Liver (tissue), 9 donors: ENCODE measurements around the gene LRMDA. TPM values are rescaled to one million over a fixed set of nuclear protein-coding genes. Genes with fewer than 3 reads are reported as not detected.

Experiments
- DNase-seq: peaks from one replicate; pipeline ENCODE4 v3.0.0-alpha.2; 2017; ENCODE audit warnings: low spot score
- H3K27ac ChIP-seq, 2 donors: one replicate each; pipeline ENCODE4 v1.7.0; 2013; ENCODE audit warnings: inconsistent platforms in 2 of 2, low read length in 2 of 2, control low read depth in 1 of 2, low read depth in 1 of 2, mild to moderate bottlenecking in 1 of 2
- H3K27me3 ChIP-seq, 4 donors: one replicate each; pipeline versions ENCODE4 v1.6.1 to v1.7.0; 2013; ENCODE audit warnings: low read length in 3 of 4, inconsistent platforms in 1 of 4, mild to moderate bottlenecking in 1 of 4, moderate library complexity in 1 of 4; ENCODE audit not compliant: control insufficient read depth in 4 of 4, insufficient read depth in 4 of 4
- H3K36me3 ChIP-seq, 4 donors: one replicate each; pipeline versions ENCODE4 v1.6.1 to v1.7.0; 2013; ENCODE audit warnings: low read length in 3 of 4, mild to moderate bottlenecking in 3 of 4, low read depth in 1 of 4, moderate library complexity in 1 of 4; ENCODE audit not compliant: control insufficient read depth in 4 of 4, insufficient read depth in 3 of 4
- H3K4me1 ChIP-seq, 4 donors: one replicate each; pipeline versions ENCODE4 v1.6.1 to v1.7.0; 2013; ENCODE audit warnings: low read length in 3 of 4, mild to moderate bottlenecking in 3 of 4, moderate library complexity in 1 of 4; ENCODE audit not compliant: control insufficient read depth in 4 of 4, insufficient read depth in 4 of 4
- H3K4me3 ChIP-seq, 3 donors: one replicate each; pipeline versions ENCODE4 v1.6.1 to v1.7.0; 2013; ENCODE audit warnings: low read length in 3 of 3, control low read depth in 1 of 3, low read depth in 1 of 3, mild to moderate bottlenecking in 1 of 3
- H3K9ac ChIP-seq, 2 donors: one replicate each; pipeline ENCODE4 v1.7.0; 2013; ENCODE audit warnings: low read length in 2 of 2, mild to moderate bottlenecking in 2 of 2, moderate library complexity in 2 of 2, control low read depth in 1 of 2, low read depth in 1 of 2
- H3K9me3 ChIP-seq, 4 donors: one replicate each; pipeline versions ENCODE4 v1.6.1 to v1.7.0; 2013; ENCODE audit warnings: low read length in 3 of 4; ENCODE audit not compliant: control insufficient read depth in 4 of 4
- FOXA1 ChIP-seq: IDR thresholded peaks from 2 replicates; pipeline ENCODE4 v1.6.1; 2016; ENCODE audit warnings: antibody characterized with exemption
- FOXA2 ChIP-seq: IDR thresholded peaks from 2 replicates; pipeline ENCODE4 v1.6.1; 2016; ENCODE audit warnings: antibody characterized with exemption
- GABPA ChIP-seq, 2 donors: IDR thresholded peaks in 1 of 2; conservative IDR thresholded peaks in 1 of 2; 2 replicates each; pipeline ENCODE4 v1.6.1; 2016; ENCODE audit warnings: antibody characterized with exemption in 2 of 2, mild to moderate bottlenecking in 1 of 2, moderate library complexity in 1 of 2
- HNF4A ChIP-seq, 2 donors: conservative IDR thresholded peaks; 2 replicates each; pipeline ENCODE4 v1.6.1; 2016; ENCODE audit warnings: antibody characterized with exemption in 2 of 2, mild to moderate bottlenecking in 2 of 2
- HNF4G ChIP-seq: IDR thresholded peaks from 2 replicates; pipeline ENCODE4 v1.6.1; 2016; ENCODE audit warnings: antibody characterized with exemption
- JUND ChIP-seq, 2 donors: IDR thresholded peaks; 2 replicates each; pipeline ENCODE4 v1.6.1; 2016; ENCODE audit warnings: antibody characterized with exemption in 2 of 2
- NR2F2 ChIP-seq: IDR thresholded peaks from 2 replicates; pipeline ENCODE4 v1.6.1; 2016; ENCODE audit warnings: antibody characterized with exemption
- RAD21 ChIP-seq, 2 donors: IDR thresholded peaks; 2 replicates each; pipeline ENCODE4 v1.6.1; 2016; ENCODE audit warnings: antibody characterized with exemption in 2 of 2, mild to moderate bottlenecking in 2 of 2
- RXRA ChIP-seq, 2 donors: IDR thresholded peaks; 2 replicates each; pipeline ENCODE4 v1.6.1; 2017 to 2018; ENCODE audit warnings: antibody characterized with exemption in 2 of 2, mild to moderate bottlenecking in 1 of 2
- SP1 ChIP-seq: IDR thresholded peaks from 2 replicates; pipeline ENCODE4 v1.6.1; 2018; ENCODE audit warnings: antibody characterized with exemption, mild to moderate bottlenecking
- TAF1 ChIP-seq: conservative IDR thresholded peaks from 2 replicates; pipeline ENCODE4 v1.6.1; 2016; ENCODE audit warnings: antibody characterized with exemption, mild to moderate bottlenecking
- YY1 ChIP-seq: IDR thresholded peaks from 2 replicates; pipeline ENCODE4 v1.6.1; 2016; ENCODE audit warnings: antibody characterized with exemption, mild to moderate bottlenecking
- whole genome bisulfite sequencing: extraction: QIAGEN DNeasy Blood & Tissue Kit; methylation state at CpG from one replicate; pipeline ENCODE4 v1.1.7; 2013; 5-methylcytosine and 5-hydroxymethylcytosine counted together
- polyA plus RNA-seq, 2 donors: library from polyadenylated mRNA; stranded (reverse) in 1 of 2; unstranded in 1 of 2; fragments of 200-250 nt in 1 of 2; fragments of >200 nt in 1 of 2; fragmentation: Nextera tagmentation in 1 of 2; extraction: Ambion mirVana in 1 of 2; gene quantifications; one replicate each; pipeline versions ENCODE4 v1.2.1 to v1.2.3, GENCODE V29; 2013 to 2015
- total RNA-seq, 2 donors: library from RNA; depleted of rRNA; stranded (reverse); fragments of >200 nt; gene quantifications; one replicate each; pipeline ENCODE4 v1.2.3, GENCODE V29; 2014
- TF ChIP-seq, protein P1 (sequence below): fragments of 150-350 bp; IDR thresholded peaks from 2 replicates; pipeline ENCODE4 v1.5.1; 2017; ENCODE audit warnings: improper control_type of control experiment, low read depth, low read length; ENCODE audit not compliant: missing input control
- TF ChIP-seq, protein P2 (sequence below): IDR thresholded peaks from 2 replicates; pipeline ENCODE4 v1.6.1; 2016; ENCODE audit warnings: antibody characterized with exemption
- TF ChIP-seq, protein P3 (sequence below): IDR thresholded peaks from 2 replicates; pipeline ENCODE4 v1.6.1; 2016; ENCODE audit warnings: antibody characterized with exemption
- TF ChIP-seq, protein P4 (sequence below): IDR thresholded peaks from 2 replicates; pipeline ENCODE4 v1.6.1; 2016; ENCODE audit warnings: antibody characterized with exemption
- TF ChIP-seq, protein P5 (sequence below): IDR thresholded peaks from 2 replicates; pipeline ENCODE4 v1.6.1; 2016; ENCODE audit warnings: antibody characterized with exemption, mild to moderate bottlenecking
- donor health status: healthy.
- donor health status: healthy.
- donor health status: healthy.
- donor health status: healthy.
- donor health status: healthy.

LRMDA gene
- total and polyA plus RNA-seq, 4 donors, result 7.9 to 15.8 (median 11.3) TPM

DNA sequence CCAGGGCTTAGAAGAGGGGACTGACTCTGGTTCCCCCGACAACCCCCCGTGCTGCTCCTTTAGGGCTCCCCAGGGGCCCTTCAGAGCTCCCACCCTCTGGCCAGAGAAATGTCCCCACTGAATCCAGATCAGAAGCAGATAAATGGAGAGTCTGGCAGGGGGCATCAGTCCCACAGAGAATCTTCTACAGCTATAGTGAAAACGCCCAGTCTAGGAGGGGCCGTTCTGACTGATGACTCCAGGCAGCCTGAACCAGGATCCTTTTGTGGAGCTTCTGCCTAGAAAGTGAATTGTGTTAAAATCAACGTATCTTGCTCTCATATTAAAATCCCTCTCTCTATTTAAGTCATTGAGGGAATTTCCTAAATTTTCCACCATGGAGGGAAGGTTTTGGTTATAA lies 471.4 kb downstream of the LRMDA start:
- no peaks in the 10 kb centered on the region for H3K4me1 ChIP-seq
- TF ChIP-seq, protein P1, sequence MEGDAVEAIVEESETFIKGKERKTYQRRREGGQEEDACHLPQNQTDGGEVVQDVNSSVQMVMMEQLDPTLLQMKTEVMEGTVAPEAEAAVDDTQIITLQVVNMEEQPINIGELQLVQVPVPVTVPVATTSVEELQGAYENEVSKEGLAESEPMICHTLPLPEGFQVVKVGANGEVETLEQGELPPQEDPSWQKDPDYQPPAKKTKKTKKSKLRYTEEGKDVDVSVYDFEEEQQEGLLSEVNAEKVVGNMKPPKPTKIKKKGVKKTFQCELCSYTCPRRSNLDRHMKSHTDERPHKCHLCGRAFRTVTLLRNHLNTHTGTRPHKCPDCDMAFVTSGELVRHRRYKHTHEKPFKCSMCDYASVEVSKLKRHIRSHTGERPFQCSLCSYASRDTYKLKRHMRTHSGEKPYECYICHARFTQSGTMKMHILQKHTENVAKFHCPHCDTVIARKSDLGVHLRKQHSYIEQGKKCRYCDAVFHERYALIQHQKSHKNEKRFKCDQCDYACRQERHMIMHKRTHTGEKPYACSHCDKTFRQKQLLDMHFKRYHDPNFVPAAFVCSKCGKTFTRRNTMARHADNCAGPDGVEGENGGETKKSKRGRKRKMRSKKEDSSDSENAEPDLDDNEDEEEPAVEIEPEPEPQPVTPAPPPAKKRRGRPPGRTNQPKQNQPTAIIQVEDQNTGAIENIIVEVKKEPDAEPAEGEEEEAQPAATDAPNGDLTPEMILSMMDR, result no peak
- TF ChIP-seq YY1, result no peak
- TF ChIP-seq TAF1, result no peak
- no peak for TF ChIP-seq JUND (IDR thresholded peaks at IDR 0.05)
- TF ChIP-seq, protein P2, sequence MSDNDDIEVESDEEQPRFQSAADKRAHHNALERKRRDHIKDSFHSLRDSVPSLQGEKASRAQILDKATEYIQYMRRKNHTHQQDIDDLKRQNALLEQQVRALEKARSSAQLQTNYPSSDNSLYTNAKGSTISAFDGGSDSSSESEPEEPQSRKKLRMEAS, result no peak
- no peak for TF ChIP-seq NR2F2
- no peak for TF ChIP-seq HNF4A (conservative IDR thresholded peaks at IDR 0.05)
- TF ChIP-seq RXRA (IDR thresholded peaks at IDR 0.05), result no peak
- no peak for TF ChIP-seq GABPA (IDR thresholded peaks at IDR 0.05 in 1 of 2, conservative IDR thresholded peaks at IDR 0.05 in 1 of 2)
- TF ChIP-seq, protein P3, sequence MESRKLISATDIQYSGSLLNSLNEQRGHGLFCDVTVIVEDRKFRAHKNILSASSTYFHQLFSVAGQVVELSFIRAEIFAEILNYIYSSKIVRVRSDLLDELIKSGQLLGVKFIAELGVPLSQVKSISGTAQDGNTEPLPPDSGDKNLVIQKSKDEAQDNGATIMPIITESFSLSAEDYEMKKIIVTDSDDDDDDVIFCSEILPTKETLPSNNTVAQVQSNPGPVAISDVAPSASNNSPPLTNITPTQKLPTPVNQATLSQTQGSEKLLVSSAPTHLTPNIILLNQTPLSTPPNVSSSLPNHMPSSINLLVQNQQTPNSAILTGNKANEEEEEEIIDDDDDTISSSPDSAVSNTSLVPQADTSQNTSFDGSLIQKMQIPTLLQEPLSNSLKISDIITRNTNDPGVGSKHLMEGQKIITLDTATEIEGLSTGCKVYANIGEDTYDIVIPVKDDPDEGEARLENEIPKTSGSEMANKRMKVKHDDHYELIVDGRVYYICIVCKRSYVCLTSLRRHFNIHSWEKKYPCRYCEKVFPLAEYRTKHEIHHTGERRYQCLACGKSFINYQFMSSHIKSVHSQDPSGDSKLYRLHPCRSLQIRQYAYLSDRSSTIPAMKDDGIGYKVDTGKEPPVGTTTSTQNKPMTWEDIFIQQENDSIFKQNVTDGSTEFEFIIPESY, result no peak
- WGBS, result 97% methylated on average over 5 of the region's 5 CpGs

DNA sequence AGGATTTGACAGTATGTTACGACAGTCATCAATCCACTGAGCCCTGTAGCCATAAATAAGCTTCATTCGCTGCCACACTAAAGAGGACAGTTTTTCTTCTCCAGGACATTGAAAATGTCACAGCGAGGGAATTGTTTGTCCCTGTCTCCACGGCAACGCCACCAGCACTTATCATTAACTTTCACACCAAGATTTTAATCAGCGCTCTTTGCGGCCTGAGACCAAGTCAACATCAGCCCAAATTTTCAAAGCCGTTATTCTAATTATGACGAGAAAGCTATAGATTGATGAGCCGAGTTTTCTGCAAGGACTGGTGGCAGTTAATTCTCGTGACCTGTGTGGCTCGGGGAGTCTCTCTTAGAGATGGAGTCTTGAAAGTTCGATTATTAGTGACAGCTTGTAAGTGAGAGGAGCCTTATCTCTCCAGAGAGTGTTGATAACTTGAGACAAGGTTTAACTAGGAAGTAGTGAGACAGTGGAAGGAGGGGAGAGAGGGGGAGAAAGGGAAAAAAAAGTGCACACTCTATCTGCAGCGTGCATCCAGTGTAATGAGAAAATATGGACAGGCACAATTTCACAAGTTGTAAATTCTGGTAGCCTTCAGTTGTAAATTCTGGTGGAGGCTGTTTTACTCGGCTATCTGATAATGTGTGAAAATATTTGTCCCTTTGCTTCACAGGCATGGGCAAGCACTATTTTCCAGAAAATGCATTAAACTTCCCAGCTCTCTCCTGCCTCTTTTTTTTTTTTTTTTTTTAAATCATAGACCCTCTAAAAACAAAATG lies 473.3 kb downstream of the LRMDA start:
- Histone ChIP-seq H3K27ac (no peak overlapping the region), H3K27me3 (no peaks in the 10 kb centered on the region), H3K9me3 (no peaks in the 10 kb centered on the region), H3K4me3 (no peak overlapping the region), H3K4me1 (no peaks in the 10 kb centered on the region), H3K9ac (no peak overlapping the region), H3K36me3 (no peaks in the 10 kb centered on the region)
- DNase-seq, result no peak
- TF ChIP-seq, protein P3, result no peak
- TF ChIP-seq, protein P2, result no peak
- TF ChIP-seq TAF1, result no peak
- no peak for TF ChIP-seq GABPA (IDR thresholded peaks at IDR 0.05 in 1 of 2, conservative IDR thresholded peaks at IDR 0.05 in 1 of 2)
- no peak for TF ChIP-seq RAD21 (IDR thresholded peaks at IDR 0.05)
- TF ChIP-seq RXRA (IDR thresholded peaks at IDR 0.05), result no peak
- TF ChIP-seq SP1, result no peak
- TF ChIP-seq HNF4G, result no peak
- TF ChIP-seq FOXA2, result no peak
- TF ChIP-seq YY1, result no peak
- no peak for TF ChIP-seq FOXA1
- no peak for TF ChIP-seq JUND (IDR thresholded peaks at IDR 0.05)
- no peak for TF ChIP-seq HNF4A (conservative IDR thresholded peaks at IDR 0.05)
- TF ChIP-seq, protein P4, sequence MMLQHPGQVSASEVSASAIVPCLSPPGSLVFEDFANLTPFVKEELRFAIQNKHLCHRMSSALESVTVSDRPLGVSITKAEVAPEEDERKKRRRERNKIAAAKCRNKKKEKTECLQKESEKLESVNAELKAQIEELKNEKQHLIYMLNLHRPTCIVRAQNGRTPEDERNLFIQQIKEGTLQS, result no peak
- TF ChIP-seq, protein P5, sequence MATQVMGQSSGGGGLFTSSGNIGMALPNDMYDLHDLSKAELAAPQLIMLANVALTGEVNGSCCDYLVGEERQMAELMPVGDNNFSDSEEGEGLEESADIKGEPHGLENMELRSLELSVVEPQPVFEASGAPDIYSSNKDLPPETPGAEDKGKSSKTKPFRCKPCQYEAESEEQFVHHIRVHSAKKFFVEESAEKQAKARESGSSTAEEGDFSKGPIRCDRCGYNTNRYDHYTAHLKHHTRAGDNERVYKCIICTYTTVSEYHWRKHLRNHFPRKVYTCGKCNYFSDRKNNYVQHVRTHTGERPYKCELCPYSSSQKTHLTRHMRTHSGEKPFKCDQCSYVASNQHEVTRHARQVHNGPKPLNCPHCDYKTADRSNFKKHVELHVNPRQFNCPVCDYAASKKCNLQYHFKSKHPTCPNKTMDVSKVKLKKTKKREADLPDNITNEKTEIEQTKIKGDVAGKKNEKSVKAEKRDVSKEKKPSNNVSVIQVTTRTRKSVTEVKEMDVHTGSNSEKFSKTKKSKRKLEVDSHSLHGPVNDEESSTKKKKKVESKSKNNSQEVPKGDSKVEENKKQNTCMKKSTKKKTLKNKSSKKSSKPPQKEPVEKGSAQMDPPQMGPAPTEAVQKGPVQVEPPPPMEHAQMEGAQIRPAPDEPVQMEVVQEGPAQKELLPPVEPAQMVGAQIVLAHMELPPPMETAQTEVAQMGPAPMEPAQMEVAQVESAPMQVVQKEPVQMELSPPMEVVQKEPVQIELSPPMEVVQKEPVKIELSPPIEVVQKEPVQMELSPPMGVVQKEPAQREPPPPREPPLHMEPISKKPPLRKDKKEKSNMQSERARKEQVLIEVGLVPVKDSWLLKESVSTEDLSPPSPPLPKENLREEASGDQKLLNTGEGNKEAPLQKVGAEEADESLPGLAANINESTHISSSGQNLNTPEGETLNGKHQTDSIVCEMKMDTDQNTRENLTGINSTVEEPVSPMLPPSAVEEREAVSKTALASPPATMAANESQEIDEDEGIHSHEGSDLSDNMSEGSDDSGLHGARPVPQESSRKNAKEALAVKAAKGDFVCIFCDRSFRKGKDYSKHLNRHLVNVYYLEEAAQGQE, result no peak
- WGBS, result 64% methylated on average over 15 of the region's 15 CpGs

More for the DNA sequence above, 471.4 kb downstream of the LRMDA start:
- Histone ChIP-seq H3K27me3 (no peaks in the 10 kb centered on the region), H3K4me3 (no peak overlapping the region), H3K9me3 (no peaks in the 10 kb centered on the region), H3K36me3 (no peaks in the 10 kb centered on the region), H3K9ac (no peak overlapping the region), H3K27ac (no peak overlapping the region)
- no peak for DNase-seq
